Fibroblast of skin of left biceps (primary cell): ENCODE data around the gene MBP.

Source experiments
- DNase-seq, 2 experiments: peaks; one replicate each; pipeline ENCODE4 v3.0.0-alpha.2; 2013; ENCODE audit warnings: low read depth in 2 of 2

MBP gene

GRCh38 chr18:76988031-76988826, 144.4 kb downstream of the MBP start:
- no peak for DNase-seq

- no peak for DNase-seq
Observed at GRCh38 chr18:76986406-76986805, 146.2 kb downstream of the MBP start.

DNA sequence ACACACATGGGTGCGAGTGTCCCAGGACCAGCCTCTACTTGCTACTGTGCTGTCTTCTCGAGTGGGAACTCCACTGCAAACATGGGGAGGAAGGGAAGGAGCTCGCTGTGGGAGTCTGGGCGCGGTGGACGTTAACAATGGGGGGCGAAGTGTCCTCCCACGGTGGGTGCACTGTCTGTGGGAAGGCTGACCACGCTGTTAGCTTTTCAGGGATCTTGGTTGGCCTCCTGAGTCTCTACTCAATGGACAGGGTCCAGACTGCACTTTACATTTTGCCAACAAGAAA, 146.7 kb downstream of the MBP start:
- DNase-seq: no peak

- DNase-seq: no peak
Observed at GRCh38 chr18:76985156-76985950, 147.2 kb downstream of the MBP start.

DNA sequence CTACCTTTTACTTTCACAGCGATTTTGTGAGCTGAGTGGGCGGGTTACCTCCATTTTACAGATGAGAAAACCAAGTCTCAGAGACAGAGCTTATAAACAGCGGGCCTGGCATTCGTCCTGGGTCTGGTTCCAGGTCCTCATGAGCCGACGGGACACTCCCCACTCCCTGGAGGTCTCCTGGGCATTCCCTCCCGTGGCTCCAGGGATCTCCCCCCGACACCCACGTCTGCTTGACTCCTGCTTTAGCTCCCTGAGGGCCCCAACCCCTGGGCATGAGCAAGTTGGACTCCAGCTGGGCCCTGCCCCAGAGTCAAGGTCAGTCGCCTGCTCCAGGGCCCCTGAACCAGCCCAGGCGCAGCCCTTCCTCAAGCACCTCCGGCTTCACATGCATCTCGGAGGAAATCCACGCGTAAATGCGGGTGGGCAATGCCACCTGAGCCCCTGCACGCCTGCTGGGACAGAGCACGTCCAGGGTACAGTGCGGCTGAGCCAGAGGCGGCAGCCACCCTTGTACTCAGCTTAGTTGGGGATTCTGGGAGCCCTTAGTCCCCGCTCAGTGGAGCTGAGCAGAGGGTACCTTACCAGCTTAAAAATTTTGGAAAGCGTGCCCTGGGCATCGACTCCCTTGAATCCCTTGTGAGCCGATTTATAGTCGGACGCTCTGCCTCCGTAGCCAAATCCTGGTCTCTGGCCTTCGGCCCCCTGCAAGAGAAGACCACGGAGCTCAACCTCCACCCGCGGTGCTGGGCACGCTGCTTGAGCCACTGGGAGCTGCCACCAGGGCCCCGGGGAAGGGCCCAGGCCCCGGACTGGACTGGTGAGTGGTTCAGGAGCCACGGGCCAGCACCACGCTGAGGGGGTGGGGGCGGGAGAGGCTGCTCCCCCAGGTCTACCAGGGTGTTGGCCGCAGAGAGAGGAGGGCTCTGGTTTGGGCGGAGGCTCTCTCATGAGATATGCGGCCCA, 148.1 kb downstream of the MBP start:
- DNase-seq: no peak

DNA sequence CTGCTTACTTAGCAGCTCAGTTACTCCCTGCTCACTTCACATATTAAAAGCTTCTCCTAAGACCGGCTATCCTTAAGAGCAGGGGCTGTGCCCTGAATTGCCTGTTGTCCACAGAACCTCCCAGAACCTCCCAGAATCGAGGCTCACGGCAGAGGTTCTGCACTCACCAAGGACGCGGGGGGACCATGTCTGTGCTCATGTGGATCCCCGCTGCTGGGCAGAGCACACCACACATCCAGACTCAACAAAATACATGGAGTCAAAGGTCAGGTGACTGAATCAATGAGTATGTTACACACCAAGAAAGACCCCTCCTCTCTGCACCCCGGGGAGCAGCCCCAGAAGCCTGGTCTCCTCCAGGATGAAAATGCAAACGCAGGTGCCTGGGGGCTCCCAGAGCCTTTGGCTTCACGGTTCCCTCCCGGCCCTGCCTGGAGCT, 149.0 kb downstream of the MBP start:
- DNase-seq: no peak

DNA sequence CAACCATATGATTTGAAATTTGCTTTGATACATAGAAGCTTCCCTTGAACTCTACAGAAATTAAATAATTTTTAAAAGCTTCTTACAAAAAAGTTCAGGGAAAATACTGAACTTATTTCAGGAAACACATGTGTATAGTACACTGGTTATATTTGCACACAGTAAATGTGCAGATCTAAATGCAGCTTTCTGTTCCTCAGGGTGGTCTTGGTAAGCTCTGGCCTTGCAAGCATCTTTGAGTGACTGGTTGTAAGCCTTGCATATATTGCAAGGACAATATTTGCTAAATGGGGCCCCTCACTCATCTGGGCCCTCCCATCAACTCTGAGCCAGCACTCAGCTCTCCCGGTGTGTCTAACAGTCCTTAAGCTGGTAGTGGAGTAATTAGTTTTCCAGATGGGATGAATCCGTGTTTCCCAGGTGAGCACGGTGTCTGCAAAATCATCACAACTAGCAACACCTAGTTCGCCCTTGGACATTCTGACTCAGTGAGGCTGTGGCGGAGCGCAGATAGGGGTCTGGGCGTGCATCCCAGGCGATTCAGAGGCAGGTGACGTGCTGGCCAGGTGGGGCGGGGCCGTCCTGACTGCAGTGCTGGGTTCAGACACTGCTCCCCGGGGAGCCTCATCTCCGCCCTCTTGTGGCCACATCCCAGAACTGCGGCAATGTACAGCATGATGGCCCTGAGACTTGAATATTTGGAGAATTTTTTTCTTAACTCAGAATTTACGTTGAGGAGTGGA, 149.6 kb downstream of the MBP start:
- peak; percentile 16 to 18 for DNase-seq

GRCh38 chr18:76982038-76982437, 150.5 kb downstream of the MBP start:
- DNase-seq: no peak

GRCh38 chr18:76981396-76981968, 151.1 kb downstream of the MBP start:
- no peak for DNase-seq

GRCh38 chr18:76980663-76981395, 151.8 kb downstream of the MBP start:
- no peak for DNase-seq

GRCh38 chr18:76979906-76980305, 152.7 kb downstream of the MBP start:
- DNase-seq: no peak

GRCh38 chr18:76979111-76979751, 153.4 kb downstream of the MBP start:
- DNase-seq: no peak

DNA sequence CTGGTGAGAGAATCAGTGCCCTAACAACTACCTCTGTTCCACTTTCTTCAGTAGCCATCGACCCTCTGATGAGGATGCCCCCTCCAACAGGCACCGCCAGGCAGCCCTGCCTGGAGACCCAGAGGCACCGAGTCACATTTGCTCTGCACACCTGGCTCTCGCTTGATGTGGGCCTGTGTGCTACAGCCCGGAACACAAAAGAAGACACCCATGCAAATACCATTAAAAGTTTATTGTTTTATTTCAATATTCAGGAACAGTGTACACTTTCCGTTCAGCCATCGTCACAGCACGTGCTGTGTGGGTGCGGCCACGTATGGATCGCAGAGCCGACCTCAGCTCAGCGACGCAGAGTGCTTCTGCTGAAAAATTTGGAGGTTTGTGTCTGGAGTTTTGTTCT, 154.0 kb downstream of the MBP start:
- no peak for DNase-seq

DNA sequence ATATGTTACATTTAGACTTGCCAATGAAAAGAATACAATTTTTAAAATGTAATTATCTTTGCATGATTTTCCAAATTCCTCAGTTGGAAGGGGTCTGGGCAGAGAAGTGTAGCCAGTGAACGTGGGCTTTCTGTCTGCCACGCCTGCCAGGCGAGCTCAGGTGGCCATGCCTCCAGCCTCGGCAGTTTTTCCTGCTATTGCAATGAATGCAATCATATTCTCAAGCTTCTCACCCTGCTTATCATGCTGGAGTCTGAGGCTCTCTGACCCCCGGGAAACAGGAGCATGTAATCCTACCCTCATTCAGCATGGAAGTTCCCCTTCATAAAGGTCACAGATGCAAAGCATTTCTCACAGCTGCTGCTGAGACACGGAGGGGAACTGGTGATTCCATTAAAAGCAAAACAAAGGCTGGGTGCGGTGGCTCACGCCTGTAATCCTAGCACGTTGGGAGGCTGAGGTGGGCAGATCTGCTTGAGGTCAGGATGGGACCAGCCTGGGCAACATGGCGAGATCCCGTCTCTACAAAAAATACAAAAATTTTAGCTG, 154.8 kb downstream of the MBP start:
- DNase-seq: no peak

DNA sequence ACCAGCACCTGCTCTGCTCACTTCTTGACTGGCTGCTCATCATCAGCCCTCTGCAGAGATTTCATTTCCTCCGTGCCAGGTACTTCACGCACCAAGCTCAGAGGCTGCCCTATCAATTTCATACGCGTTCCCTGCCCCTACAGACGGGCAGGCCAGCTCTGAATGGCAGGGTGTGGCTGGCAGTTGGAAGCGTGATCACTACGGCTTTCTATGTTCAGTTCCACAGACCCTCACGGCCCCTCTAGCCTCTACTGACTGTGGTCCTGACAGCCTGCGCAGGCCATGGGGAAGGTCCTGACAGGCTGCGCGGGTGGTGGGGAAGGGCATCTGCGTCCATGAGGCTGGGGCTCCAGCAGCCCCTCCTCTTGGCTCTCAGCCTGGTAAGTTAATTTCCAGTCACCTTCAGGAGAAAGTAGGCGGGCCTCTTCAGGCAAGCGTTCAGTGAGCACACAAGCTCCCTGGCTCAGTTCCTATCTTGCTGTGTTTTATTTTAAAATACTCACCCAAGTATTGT, 155.4 kb downstream of the MBP start:
- DNase-seq: no peak

GRCh38 chr18:76975577-76976110, 156.9 kb downstream of the MBP start:
- no peak for DNase-seq

GRCh38 chr18:76974386-76974785, 158.2 kb downstream of the MBP start:
- DNase-seq: no peak

GRCh38 chr18:76973520-76974266, 158.9 kb downstream of the MBP start:
- DNase-seq: no peak
